GM12878 (cell line): ENCODE measurements around the gene ILKAP. TPM values are rescaled to one million over a fixed set of nuclear protein-coding genes. Genes with fewer than 3 reads are reported as not detected.

Experiments
- ATAC-seq: fragments of 200-7000 bp; cut with Tn5 transposase; 3 replicates; pipeline ENCODE4 v1.9.1; 2020; ENCODE audit warnings: mild to moderate bottlenecking, moderate library complexity
- BruUV-seq: library from RNA; stranded (reverse); fragments of 400-500 nt; replicated peaks from 2 replicates; lab custom pipeline; 2021; lab: Mats Ljungman, UMichigan
- CTCF ChIA-PET: fragments of 300-600 bp; sonication (Branson Sonifier 250); formaldehyde crosslinking; extraction: SDS; loops from one replicate; lab custom pipeline; 2021; ENCODE audit warnings: inconsistent platforms; lab: Yijun Ruan, JAX
- POLR2A ChIA-PET: fragments of 350-600 bp; formaldehyde crosslinking; extraction: SDS; loops from one replicate; lab custom pipeline; 2021; ENCODE audit warnings: inconsistent platforms; lab: Charles Lee
- RAD21 ChIA-PET: fragments of 300-600 bp; sonication (Branson Sonifier 250); formaldehyde crosslinking; loops from one replicate; lab custom pipeline; 2023; ENCODE audit warnings: antibody characterized with exemption; ENCODE audit not compliant: unreplicated experiment; lab: Charles Lee
- SMC1A ChIA-PET: fragments of 300-600 bp; sonication (Branson Sonifier 250); formaldehyde crosslinking; loops from one replicate; lab custom pipeline; 2023; ENCODE audit not compliant: unreplicated experiment, uncharacterized antibody; lab: Charles Lee
- DNase-seq: peaks from one replicate; pipeline ENCODE4 v3.0.0-alpha.2; 2011; ENCODE audit warnings: low read depth, low spot score
- FAIRE-seq: peaks from 3 replicates; lab custom pipeline; 2011; peaks lifted over from hg19 to GRCh38; lab: Jason Lieb, UNC
- H2AFZ ChIP-seq: 2 replicates; pipeline ENCODE4 v1.6.0; 2011; ENCODE audit warnings: low read depth, low read length, control low read depth; ENCODE audit not compliant: control insufficient read depth
- H3K27ac ChIP-seq: 2 replicates; pipeline ENCODE4 v1.5.1; 2011; ENCODE audit warnings: control low read depth; ENCODE audit not compliant: control insufficient read depth, insufficient read depth
- H3K27me3 ChIP-seq, 2 experiments: replicated peaks in 1 of 2; 2 replicates each; pipeline versions ENCODE4 v1.6.0 to v1.6.1; 2011; ENCODE audit warnings: low read length in 1 of 2; ENCODE audit not compliant: control insufficient read depth in 2 of 2, insufficient read depth in 2 of 2
- H3K36me3 ChIP-seq, 2 experiments: 2 replicates each; pipeline ENCODE4 v1.5.1; 2011; ENCODE audit warnings: low read length in 1 of 2; ENCODE audit not compliant: control insufficient read depth in 2 of 2, insufficient read depth in 2 of 2
- H3K4me1 ChIP-seq: 2 replicates; pipeline ENCODE4 v1.6.1; 2011; ENCODE audit warnings: mild to moderate bottlenecking, low read length, moderate library complexity, mixed read lengths; ENCODE audit not compliant: control insufficient read depth, insufficient read depth
- H3K4me2 ChIP-seq: 2 replicates; pipeline ENCODE4 v1.6.0; 2011; ENCODE audit warnings: control low read depth; ENCODE audit not compliant: control insufficient read depth, insufficient read depth
- H3K4me3 ChIP-seq: fragments of 200-600 bp; sonication (generic); 2 replicates; pipeline ENCODE4 v1.5.1; 2016
- H3K79me2 ChIP-seq: 2 replicates; pipeline ENCODE4 v1.6.0; 2011; ENCODE audit warnings: low read length; ENCODE audit not compliant: control insufficient read depth, insufficient read depth
- H3K9ac ChIP-seq: 2 replicates; pipeline ENCODE4 v1.8.0; 2011; ENCODE audit warnings: low read length, control low read depth, mixed read lengths; ENCODE audit not compliant: control insufficient read depth, insufficient read depth
- H3K9me3 ChIP-seq: replicated peaks from 3 replicates; pipeline ENCODE4 v1.5.1; 2011; ENCODE audit warnings: mild to moderate bottlenecking, low read length; ENCODE audit not compliant: control insufficient read depth, insufficient read depth
- H4K20me1 ChIP-seq: 2 replicates; pipeline ENCODE4 v1.6.0; 2011; ENCODE audit not compliant: control insufficient read depth, insufficient read depth
- BACH1 ChIP-seq: fragments of 450-650 bp; IDR thresholded peaks from 2 replicates; pipeline ENCODE4 v1.6.1; 2017; ENCODE audit warnings: mild to moderate bottlenecking, borderline replicate concordance
- EP300 ChIP-seq, 2 experiments: fragments of 150-350 bp in 1 of 2; IDR thresholded peaks; 2 replicates each; pipeline ENCODE4 v1.6.1; 2011 to 2012; ENCODE audit warnings: low read depth in 2 of 2, low read length in 2 of 2, borderline replicate concordance in 1 of 2, improper control_type of control experiment in 1 of 2, inconsistent platforms in 1 of 2; ENCODE audit not compliant: control insufficient read depth in 1 of 2
- ESRRA ChIP-seq: IDR thresholded peaks from 2 replicates; pipeline ENCODE4 v1.6.1; 2012; ENCODE audit warnings: mild to moderate bottlenecking, low read length, improper control_type of control experiment
- PAX8 ChIP-seq: fragments of 450-650 bp; IDR thresholded peaks from 2 replicates; pipeline ENCODE4 v1.6.1; 2017; ENCODE audit warnings: mild to moderate bottlenecking, moderate library complexity
- RAD21 ChIP-seq: IDR thresholded peaks from 2 replicates; pipeline ENCODE4 v1.6.1; 2011; ENCODE audit warnings: mild to moderate bottlenecking, low read depth, low read length, moderate library complexity; ENCODE audit not compliant: insufficient read depth
- SUZ12 ChIP-seq: fragments of 200-600 bp; sonication (generic); IDR thresholded peaks from one replicate; pipeline ENCODE4 v1.6.1; 2018; ENCODE audit warnings: antibody characterized with exemption, mild to moderate bottlenecking; ENCODE audit not compliant: unreplicated experiment
- TARDBP ChIP-seq: IDR thresholded peaks from 2 replicates; pipeline ENCODE4 v1.6.1; 2016; ENCODE audit warnings: borderline replicate concordance
- ZNF274 ChIP-seq: IDR thresholded peaks from one replicate; pipeline ENCODE4 v1.8.0; 2011; ENCODE audit not compliant: insufficient read length, insufficient read depth
- WGBS: methylation state at CpG from one replicate; pipeline ENCODE4 v1.1.6; 2016; ENCODE audit warnings: low lambda C conversion rate; ENCODE audit not compliant: insufficient replicate concordance, insufficient coverage; ENCODE audit errors: missing lambda C conversion rate; 5-methylcytosine and 5-hydroxymethylcytosine counted together
- in situ Hi-C: fragments of 300-500 bp; cut with MboI; formaldehyde crosslinking; loops from 9 replicates; pipeline ENCODE4 v1.14.3; 2018; ENCODE audit warnings: mixed read lengths
- intact Hi-C: fragments of 100-400 bp; cut with micrococcal nuclease; formaldehyde crosslinking; loops from one replicate; pipeline ENCODE4 v1.14.2; 2022; ENCODE audit not compliant: unreplicated experiment
- polyA plus RNA-seq, 11 experiments: library from polyadenylated mRNA; depleted of rRNA in 4 of 11; unstranded in 6 of 11; stranded (reverse) in 5 of 11; fragments of >200 nt; fragmentation: Nextera tagmentation in 4 of 11; fragmentation: Illumina TruSeq in 1 of 11; extraction: Ambion mirVana in 4 of 11; extraction: Trizol in 1 of 11; gene quantifications; 1 replicate in 1 of 11; 2 replicates in 10 of 11; pipeline versions ENCODE4 v1.2.1 to v1.2.3, GENCODE V29; 2011 to 2016; ENCODE audit warnings: inconsistent platforms in 2 of 11, missing spikeins in 2 of 11, low read depth in 1 of 11
- total RNA-seq, 4 experiments: library from RNA; depleted of rRNA in 3 of 4; stranded (reverse); fragments of >200 nt in 3 of 4; fragmentation: Illumina TruSeq in 1 of 4; extraction: Trizol in 1 of 4; gene quantifications; 2 replicates each; pipeline versions ENCODE4 v1.2.1 to v1.2.3, GENCODE V29; 2013 to 2021
- TF ChIP-seq, protein P1 (sequence below), 3 experiments: IDR thresholded peaks in 2 of 3; conservative IDR thresholded peaks in 1 of 3; 2 replicates each; pipeline ENCODE4 v1.5.1; 2011; ENCODE audit warnings: low read depth in 3 of 3, low read length in 3 of 3, mild to moderate bottlenecking in 3 of 3, control low read depth in 2 of 3, moderate library complexity in 2 of 3, inconsistent platforms in 1 of 3, mixed read lengths in 1 of 3; ENCODE audit not compliant: control insufficient read depth in 2 of 3, insufficient read depth in 1 of 3; ENCODE audit errors: extremely low read depth in 1 of 3

The ILKAP gene
- total and polyA plus RNA-seq, 10 of the 15 experiments (the other 5 are each of a cell fraction or from before 2014, with no cell fraction given) = 4.2 to 65.3 (median 37.3) TPM

DNA sequence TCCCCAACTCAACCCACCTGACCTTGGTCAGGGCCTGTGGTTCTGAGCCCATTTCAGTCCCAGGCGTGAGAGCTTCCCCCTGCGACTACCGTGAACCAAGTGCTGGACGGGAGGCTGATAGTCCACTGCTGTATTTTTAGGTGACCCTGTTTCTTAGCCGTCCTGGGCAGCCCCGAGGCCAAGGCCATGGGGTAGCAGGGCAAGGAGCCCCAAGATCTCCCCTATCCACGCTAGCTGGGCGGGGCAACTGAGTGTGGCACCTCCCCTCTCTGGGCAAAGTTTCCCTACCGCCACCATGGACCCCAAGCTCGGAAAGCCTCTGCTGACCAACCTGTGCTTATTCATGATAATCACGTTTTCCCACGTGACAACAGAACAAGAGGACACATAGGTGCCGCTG lies 65.6 kb downstream of the ILKAP start:
- ChIA-PET POLR2A (no interaction called here), CTCF (interaction anchor here (0.8 to 2.5 kb wide), 2 partner anchors 29 kb away, joined by 5 to 17 read pairs; no protein-coding TSS in a partner anchor), SMC1A (interaction anchor here (1.4 kb wide), 1 partner anchor 29 kb away, joined by 3 read pairs; no protein-coding TSS in a partner anchor), RAD21 (no interaction called here)
- intact Hi-C loops = no loop called here
- Histone ChIP-seq H2AFZ (no peak overlapping the region), H3K4me1 (peaks cover 4% of the 10 kb centered on the region; the same call in 1 of the 2 replicates), H3K4me3 (no peak overlapping the region), H3K36me3 (no peaks in the 10 kb centered on the region), H3K27me3 (no peaks in the 10 kb centered on the region), H3K4me2 (no peak overlapping the region), H3K27ac (no peak overlapping the region), H3K79me2 (no peaks in the 10 kb centered on the region), H3K9ac (no peak overlapping the region), H3K9me3 (no peaks in the 10 kb centered on the region), H4K20me1 (no peaks in the 10 kb centered on the region)
- DNase-seq (no peak), FAIRE-seq (no peak), ATAC-seq (no peak)
- no TSS peak for BruUV-seq
- 65% methylated on average over 12 of the region's 13 CpGs for WGBS
- in situ Hi-C loops = no loop called here
- TF ChIP-seq BACH1 (no peak), SUZ12 (no peak), EP300 (IDR thresholded peaks at IDR 0.05; ENCODE audit: borderline replicate concordance in 1 of 2, control insufficient read depth in 1 of 2, low read depth in 2 of 2, low read length in 2 of 2) (no peak), PAX8 (no peak), TARDBP (no peak), ESRRA (no peak), RAD21 (no peak), ZNF274 (no peak)
- TF ChIP-seq, protein P1, sequence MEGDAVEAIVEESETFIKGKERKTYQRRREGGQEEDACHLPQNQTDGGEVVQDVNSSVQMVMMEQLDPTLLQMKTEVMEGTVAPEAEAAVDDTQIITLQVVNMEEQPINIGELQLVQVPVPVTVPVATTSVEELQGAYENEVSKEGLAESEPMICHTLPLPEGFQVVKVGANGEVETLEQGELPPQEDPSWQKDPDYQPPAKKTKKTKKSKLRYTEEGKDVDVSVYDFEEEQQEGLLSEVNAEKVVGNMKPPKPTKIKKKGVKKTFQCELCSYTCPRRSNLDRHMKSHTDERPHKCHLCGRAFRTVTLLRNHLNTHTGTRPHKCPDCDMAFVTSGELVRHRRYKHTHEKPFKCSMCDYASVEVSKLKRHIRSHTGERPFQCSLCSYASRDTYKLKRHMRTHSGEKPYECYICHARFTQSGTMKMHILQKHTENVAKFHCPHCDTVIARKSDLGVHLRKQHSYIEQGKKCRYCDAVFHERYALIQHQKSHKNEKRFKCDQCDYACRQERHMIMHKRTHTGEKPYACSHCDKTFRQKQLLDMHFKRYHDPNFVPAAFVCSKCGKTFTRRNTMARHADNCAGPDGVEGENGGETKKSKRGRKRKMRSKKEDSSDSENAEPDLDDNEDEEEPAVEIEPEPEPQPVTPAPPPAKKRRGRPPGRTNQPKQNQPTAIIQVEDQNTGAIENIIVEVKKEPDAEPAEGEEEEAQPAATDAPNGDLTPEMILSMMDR (IDR thresholded peaks at IDR 0.05 in 2 of 3, conservative IDR thresholded peaks at IDR 0.05 in 1 of 3; ENCODE audit: control insufficient read depth in 2 of 3, extremely low read depth in 1 of 3, insufficient read depth in 1 of 3, low read depth in 3 of 3, low read length in 3 of 3) = no peak
- TF ChIP-seq, all 136 proteins: peak for 0
